H1 (cell line): ENCODE results near the gene BTBD9. TPM values are rescaled to one million over a fixed set of nuclear protein-coding genes. Genes with fewer than 3 reads are reported as not detected.

Experiments
- CTCF ChIA-PET: fragments of 300-600 bp; sonication (Branson Sonifier 250); formaldehyde crosslinking; loops from one replicate; lab custom pipeline; 2021; ENCODE audit not compliant: partially characterized antibody; lab: Charles Lee
- POLR2A ChIA-PET: fragments of 300-600 bp; sonication (Branson Sonifier 250); formaldehyde crosslinking; loops from one replicate; lab custom pipeline; 2021; ENCODE audit warnings: inconsistent platforms; ENCODE audit not compliant: partially characterized antibody; lab: Charles Lee
- DNase-seq, 2 experiments: peaks; one replicate each; pipeline versions ENCODE4 v3.0.0 to v3.0.0-alpha.2; 2010 to 2022; ENCODE audit warnings: low spot score in 2 of 2, low read depth in 1 of 2, mixed read lengths in 1 of 2
- FAIRE-seq: peaks from 2 replicates; lab custom pipeline; 2011; peaks lifted over from hg19 to GRCh38; lab: Jason Lieb, UNC
- H2AFZ ChIP-seq: 2 replicates; pipeline ENCODE4 v1.8.1; 2012; ENCODE audit warnings: low read length, inconsistent platforms
- H2AK5ac ChIP-seq: 2 replicates; pipeline ENCODE4 v1.6.1; 2013; ENCODE audit warnings: low read depth, low read length
- H2BK120ac ChIP-seq: replicated peaks from 2 replicates; pipeline ENCODE3; 2013; ENCODE audit warnings: low read depth, low read length, inconsistent platforms
- H2BK12ac ChIP-seq: 2 replicates; pipeline ENCODE4 v1.6.1; 2013; ENCODE audit warnings: low read depth, low read length
- H2BK15ac ChIP-seq: 2 replicates; pipeline ENCODE4 v1.6.1; 2013; ENCODE audit warnings: low read length
- H2BK20ac ChIP-seq: 2 replicates; pipeline ENCODE4 v1.6.1; 2013; ENCODE audit warnings: low read length
- H2BK5ac ChIP-seq: 2 replicates; pipeline ENCODE4 v1.6.1; 2013; ENCODE audit warnings: low read depth, low read length
- H3K14ac ChIP-seq: 2 replicates; pipeline ENCODE4 v1.6.1; 2013; ENCODE audit warnings: inconsistent platforms; ENCODE audit not compliant: insufficient read length
- H3K18ac ChIP-seq: 2 replicates; pipeline ENCODE4 v1.6.1; 2013; ENCODE audit warnings: low read length; ENCODE audit errors: extremely low read depth
- H3K23ac ChIP-seq: 2 replicates; pipeline ENCODE4 v1.6.1; 2013; ENCODE audit warnings: inconsistent platforms; ENCODE audit not compliant: insufficient read length
- H3K23me2 ChIP-seq: 2 replicates; pipeline ENCODE4 v1.6.1; 2013; ENCODE audit warnings: low read depth, low read length
- H3K27ac ChIP-seq: 2 replicates; pipeline ENCODE4 v1.6.1; 2011; ENCODE audit warnings: low read depth, low read length, inconsistent platforms
- H3K27me3 ChIP-seq, 4 experiments: replicated peaks in 1 of 4; 1 replicate in 1 of 4; 2 replicates in 3 of 4; pipeline versions ENCODE4 v1.6.1 to v1.8.1; 2011 to 2013; ENCODE audit warnings: low read length in 3 of 4, mild to moderate bottlenecking in 3 of 4, inconsistent platforms in 2 of 4, mixed read lengths in 2 of 4, moderate library complexity in 1 of 4; ENCODE audit not compliant: control insufficient read depth in 3 of 4, insufficient read depth in 3 of 4; ENCODE audit errors: extremely low read depth in 1 of 4
- H3K36me3 ChIP-seq, 4 experiments: 2 replicates each; pipeline versions ENCODE4 v1.6.1 to v1.8.1; 2011 to 2013; ENCODE audit warnings: mild to moderate bottlenecking in 4 of 4, low read length in 3 of 4, moderate library complexity in 2 of 4, control low read depth in 1 of 4, inconsistent platforms in 1 of 4; ENCODE audit not compliant: insufficient read depth in 4 of 4, control insufficient read depth in 2 of 4
- H3K4ac ChIP-seq: replicated peaks from 2 replicates; pipeline ENCODE3; 2013; ENCODE audit warnings: low read length, low read depth, mixed read lengths, inconsistent platforms; ENCODE audit not compliant: insufficient read length
- H3K4me1 ChIP-seq, 4 experiments: replicated peaks in 1 of 4; 1 replicate in 1 of 4; 2 replicates in 3 of 4; pipeline versions ENCODE4 v1.6.1 to v1.8.1; 2011 to 2013; ENCODE audit warnings: low read length in 3 of 4, inconsistent platforms in 2 of 4, mixed read lengths in 1 of 4; ENCODE audit not compliant: insufficient read depth in 4 of 4, control insufficient read depth in 3 of 4
- H3K4me2 ChIP-seq, 2 experiments: 2 replicates each; pipeline versions ENCODE4 v1.6.1 to v1.8.1; 2011 to 2013; ENCODE audit warnings: low read depth in 2 of 2, low read length in 2 of 2, control low read depth in 1 of 2, inconsistent platforms in 1 of 2, mild to moderate bottlenecking in 1 of 2; ENCODE audit not compliant: insufficient read depth in 1 of 2
- H3K4me3 ChIP-seq, 4 experiments: fragments of 200-600, 300-600 bp in 1 of 4; sonication (generic), shearing (Covaris generic), sonication (Bioruptor Twin) in 1 of 4; 2 replicates each; pipeline versions ENCODE4 v1.5.1 to v1.8.1; 2011 to 2016; ENCODE audit warnings: low read length in 4 of 4, low read depth in 3 of 4, control low read depth in 2 of 4, inconsistent platforms in 2 of 4, mild to moderate bottlenecking in 2 of 4, mixed read lengths in 1 of 4, moderate library complexity in 1 of 4; ENCODE audit not compliant: insufficient read depth in 2 of 4; ENCODE audit errors: extremely low read depth in 1 of 4
- H3K56ac ChIP-seq: replicated peaks from 2 replicates; pipeline ENCODE3; 2013; ENCODE audit warnings: low read depth, mild to moderate bottlenecking, mixed read lengths, low read length, inconsistent platforms; ENCODE audit not compliant: insufficient read length
- H3K79me1 ChIP-seq: 2 replicates; pipeline ENCODE4 v1.6.1; 2013; ENCODE audit warnings: low read depth, low read length, control low read depth
- H3K79me2 ChIP-seq, 2 experiments: 2 replicates each; pipeline versions ENCODE4 v1.6.1 to v1.8.1; 2012 to 2013; ENCODE audit warnings: low read length in 2 of 2, mild to moderate bottlenecking in 2 of 2, inconsistent platforms in 1 of 2; ENCODE audit not compliant: insufficient read depth in 2 of 2, control insufficient read depth in 1 of 2
- H3K9ac ChIP-seq, 4 experiments: replicated peaks in 1 of 4; 1 replicate in 1 of 4; 2 replicates in 3 of 4; pipeline versions ENCODE4 v1.6.1 to v1.8.1; 2011 to 2013; ENCODE audit warnings: low read depth in 3 of 4, low read length in 3 of 4, control low read depth in 2 of 4, mild to moderate bottlenecking in 2 of 4, moderate library complexity in 2 of 4, inconsistent platforms in 1 of 4; ENCODE audit errors: extremely low read depth in 1 of 4
- H3K9me3 ChIP-seq, 2 experiments: 2 replicates each; pipeline versions ENCODE4 v1.6.1 to v1.8.1; 2012 to 2013; ENCODE audit warnings: mild to moderate bottlenecking in 2 of 2, moderate library complexity in 2 of 2, control low read depth in 1 of 2, inconsistent platforms in 1 of 2, low read depth in 1 of 2, low read length in 1 of 2, mixed read lengths in 1 of 2; ENCODE audit not compliant: insufficient read depth in 2 of 2
- H4K20me1 ChIP-seq, 2 experiments: replicated peaks in 1 of 2; 2 replicates each; pipeline versions ENCODE3 to v1.8.1; 2011 to 2013; ENCODE audit warnings: inconsistent platforms in 2 of 2, low read length in 2 of 2, mild to moderate bottlenecking in 1 of 2; ENCODE audit not compliant: insufficient read depth in 2 of 2, control insufficient read depth in 1 of 2
- H4K5ac ChIP-seq: 2 replicates; pipeline ENCODE4 v1.6.1; 2013; ENCODE audit warnings: low read length, low read depth, mixed read lengths, inconsistent platforms; ENCODE audit not compliant: insufficient read length
- H4K8ac ChIP-seq: 2 replicates; pipeline ENCODE4 v1.8.0; 2013; ENCODE audit warnings: mild to moderate bottlenecking, moderate library complexity, low read length, inconsistent platforms; ENCODE audit not compliant: insufficient read depth; ENCODE audit errors: extremely low read depth
- H4K91ac ChIP-seq: replicated peaks from 2 replicates; pipeline ENCODE3; 2013; ENCODE audit warnings: low read length, mixed read lengths, inconsistent platforms; ENCODE audit not compliant: insufficient read length
- BCL11A ChIP-seq, 2 experiments: IDR thresholded peaks; one replicate each; pipeline ENCODE4 v1.6.1; 2011; ENCODE audit warnings: low read depth in 2 of 2, low read length in 2 of 2, mild to moderate bottlenecking in 2 of 2
- CREB1 ChIP-seq: IDR thresholded peaks from 2 replicates; pipeline ENCODE4 v1.6.1; 2012; ENCODE audit warnings: inconsistent platforms
- GABPA ChIP-seq: IDR thresholded peaks from 2 replicates; pipeline ENCODE4 v1.6.1; 2011; ENCODE audit warnings: mild to moderate bottlenecking, low read length, moderate library complexity, borderline replicate concordance; ENCODE audit not compliant: insufficient read depth
- GTF2F1 ChIP-seq: IDR thresholded peaks from 2 replicates; pipeline ENCODE4 v1.6.1; 2012; ENCODE audit warnings: low read depth, low read length, improper control_type of control experiment, borderline replicate concordance
- HDAC2 ChIP-seq, 2 experiments: fragments of 300-600 bp in 1 of 2; sonication (generic) in 1 of 2; IDR thresholded peaks; 2 replicates each; pipeline ENCODE4 v1.6.1; 2011 to 2012; ENCODE audit warnings: low read depth in 2 of 2, low read length in 2 of 2, mild to moderate bottlenecking in 2 of 2, moderate library complexity in 2 of 2, borderline replicate concordance in 1 of 2, inconsistent platforms in 1 of 2
- KDM5A ChIP-seq: fragments of 200-600 bp; IDR thresholded peaks from 2 replicates; pipeline ENCODE4 v1.7.1; 2012; ENCODE audit warnings: mild to moderate bottlenecking, low read length, inconsistent platforms, mixed read lengths
- NANOG ChIP-seq: IDR thresholded peaks from 2 replicates; pipeline ENCODE4 v1.6.1; 2011; ENCODE audit warnings: low read length, low read depth, mild to moderate bottlenecking, inconsistent platforms; ENCODE audit not compliant: insufficient read depth, poor library complexity, severe bottlenecking
- NRF1 ChIP-seq: IDR thresholded peaks from 2 replicates; pipeline ENCODE4 v1.6.1; 2011; ENCODE audit warnings: mild to moderate bottlenecking, low read depth, low read length, improper control_type of control experiment
- POLR2AphosphoS5 ChIP-seq: IDR thresholded peaks from 2 replicates; pipeline ENCODE4 v1.6.1; 2011; ENCODE audit warnings: low read depth, low read length
- RBBP5 ChIP-seq: IDR thresholded peaks from 2 replicates; pipeline ENCODE4 v1.7.1; 2012; ENCODE audit warnings: low read depth, mild to moderate bottlenecking, inconsistent platforms, low read length, moderate library complexity, borderline replicate concordance
- RFX5 ChIP-seq: IDR thresholded peaks from 2 replicates; pipeline ENCODE4 v1.6.1; 2011; ENCODE audit warnings: low read depth, low read length, improper control_type of control experiment, borderline replicate concordance
- RXRA ChIP-seq: IDR thresholded peaks from 2 replicates; pipeline ENCODE4 v1.6.1; 2011; ENCODE audit warnings: low read depth, mild to moderate bottlenecking, low read length, moderate library complexity; ENCODE audit not compliant: insufficient read depth
- SP4 ChIP-seq: IDR thresholded peaks from 2 replicates; pipeline ENCODE4 v1.6.1; 2012; ENCODE audit warnings: low read length, inconsistent platforms
- TBP ChIP-seq: IDR thresholded peaks from 2 replicates; pipeline ENCODE4 v1.6.1; 2011; ENCODE audit warnings: low read depth, low read length, improper control_type of control experiment
- YY1 ChIP-seq: IDR thresholded peaks from 2 replicates; pipeline ENCODE4 v1.6.1; 2011; ENCODE audit warnings: low read depth, mild to moderate bottlenecking, low read length
- WGBS, 2 experiments: shearing (Covaris generic) in 1 of 2; methylation state at CpG; one replicate each; pipeline versions ENCODE4 v1.1.6 to v1.1.7; 2013 to 2015; ENCODE audit warnings: low lambda C conversion rate in 2 of 2, mixed read lengths in 2 of 2, inconsistent platforms in 1 of 2, low coverage in 1 of 2, missing lambda C conversion rate in 1 of 2; ENCODE audit not compliant: insufficient replicate concordance in 2 of 2, insufficient coverage in 1 of 2, insufficient read length in 1 of 2; ENCODE audit errors: extremely low coverage in 1 of 2, missing lambda C conversion rate in 1 of 2; 5-methylcytosine and 5-hydroxymethylcytosine counted together
- polyA plus RNA-seq, 7 experiments: library from polyadenylated mRNA; depleted of rRNA in 3 of 7; stranded (reverse) in 5 of 7; unstranded in 2 of 7; fragments of >200 nt in 5 of 7; fragments of 200-250 nt in 2 of 7; gene quantifications; 1 replicate in 5 of 7; 2 replicates in 1 of 7; 4 replicates in 1 of 7; pipeline versions ENCODE4 v1.2.1 to v1.2.3, GENCODE V29; 2011 to 2013; ENCODE audit warnings: missing spikeins in 2 of 7, mixed read lengths in 2 of 7
- total RNA-seq: library from RNA; stranded (reverse); fragmentation: NEBNext Ultra II Directional; extraction: Animal tissue kit (Norgen Biotek cat#: 25700); gene quantifications from 2 replicates; pipeline ENCODE4 v1.2.1, GENCODE V29; 2021

BTBD9 gene
- total and polyA plus RNA-seq, 2 of the 8 experiments (the other 6 are each of a cell fraction or from before 2014, with no cell fraction given): 0.92 to 4.1 TPM

GRCh38 chr6:38310061-38310460 is 329.7 kb downstream of the BTBD9 start:
- Histone ChIP-seq H3K14ac (no peak overlapping the region), H3K4ac (no peak overlapping the region), H2BK120ac (no peak overlapping the region), H4K5ac (no peak overlapping the region), H3K56ac (no peak overlapping the region), H3K79me2 (no peaks in the 10 kb centered on the region), H3K23me2 (no peaks in the 10 kb centered on the region), H3K9ac (no peak overlapping the region), H3K4me1 (no peaks in the 10 kb centered on the region; a peak in 1 of 7 replicates), H2BK15ac (no peak overlapping the region), H4K91ac (no peak overlapping the region), H2BK12ac (no peak overlapping the region), H4K20me1 (no peaks in the 10 kb centered on the region), H3K79me1 (no peaks in the 10 kb centered on the region), H2BK5ac (no peak overlapping the region), H3K4me2 (no peak overlapping the region), H3K23ac (no peak overlapping the region), H4K8ac (no peak overlapping the region), H3K18ac (peak overlapping the region; percentile 19; the same call in 1 of the 2 replicates), H3K4me3 (no peak overlapping the region), H3K36me3 (no peaks in the 10 kb centered on the region), H3K27me3 (no peaks in the 10 kb centered on the region), H2AFZ (no peak overlapping the region), H3K9me3 (no peaks in the 10 kb centered on the region), H2BK20ac (no peak overlapping the region; the same call in 1 of the 2 replicates), H2AK5ac (no peak overlapping the region), H3K27ac (no peak overlapping the region)
- WGBS, 2 experiments: 91% methylated on average over 5 of the region's 5 CpGs; no CpG with 5 or more reads in 1 of the 2 experiments
- DNase-seq (no peak), FAIRE-seq (no peak)
- ChIA-PET POLR2A (no interaction called here), CTCF (no interaction called here)
- TF ChIP-seq RBBP5 (no peak), NRF1 (no peak), KDM5A (no peak), GTF2F1 (no peak), HDAC2 (IDR thresholded peaks at IDR 0.05; ENCODE audit: borderline replicate concordance in 1 of 2, low read depth in 2 of 2, low read length in 2 of 2) (no peak), TBP (no peak), RXRA (no peak), SP4 (no peak), CREB1 (no peak), YY1 (no peak), RFX5 (no peak), NANOG (no peak), BCL11A (IDR thresholded peaks at IDR 0.05; ENCODE audit: low read depth in 2 of 2, low read length in 2 of 2) (no peak), GABPA (no peak), POLR2AphosphoS5 (no peak)
